Thyroid gland (tissue), 4 donors: ENCODE measurements around the gene POLR3K. TPM values are rescaled to one million over a fixed set of nuclear protein-coding genes. Genes with fewer than 3 reads are reported as not detected.

Experiments used
- DNase-seq, 2 donors: peaks; one replicate each; pipeline ENCODE4 v3.0.0-alpha.2; 2019
- H3K27ac ChIP-seq, 3 donors: fragments of 200-600 bp; sonication (generic); 1 replicate in 2 of 3; 2 replicates in 1 of 3; pipeline ENCODE4 v1.5.1; 2016 to 2019; ENCODE audit warnings: mild to moderate bottlenecking in 1 of 3, moderate library complexity in 1 of 3
- H3K27me3 ChIP-seq: fragments of 200-600 bp; sonication (generic); one replicate; pipeline ENCODE4 v1.5.1; 2019
- H3K36me3 ChIP-seq, 2 donors: fragments of 200-600 bp; sonication (generic); one replicate each; pipeline ENCODE4 v1.5.1; 2016 to 2019
- H3K4me1 ChIP-seq, 2 donors: fragments of 200-600 bp; sonication (generic); one replicate each; pipeline ENCODE4 v1.5.1; 2017 to 2019
- H3K4me3 ChIP-seq, 3 donors: fragments of 200-600 bp; sonication (generic); replicated peaks in 1 of 3; 1 replicate in 2 of 3; 2 replicates in 1 of 3; pipeline ENCODE4 v1.5.1; 2016; ENCODE audit warnings: mild to moderate bottlenecking in 1 of 3
- H3K9me3 ChIP-seq: fragments of 200-600 bp; sonication (generic); one replicate; pipeline ENCODE4 v1.5.1; 2017
- CTCF ChIP-seq, 6 experiments: fragments of 200-600 bp in 3 of 6; fragments of 450-650 bp in 3 of 6; sonication (generic) in 3 of 6; IDR thresholded peaks; one replicate each; pipeline ENCODE4 v1.5.1; 2016 to 2019; ENCODE audit warnings: antibody characterized with exemption in 6 of 6, mild to moderate bottlenecking in 2 of 6, inconsistent platforms in 1 of 6, moderate library complexity in 1 of 6
- POLR2A ChIP-seq, 2 donors: fragments of 450-650 bp; IDR thresholded peaks; one replicate each; pipeline ENCODE4 v1.6.1; 2017; ENCODE audit warnings: antibody characterized with exemption in 2 of 2, mild to moderate bottlenecking in 2 of 2, moderate library complexity in 1 of 2
- WGBS, 2 donors: methylation state at CpG; one replicate each; pipeline ENCODE4 v1.1.5; 2017; 5-methylcytosine and 5-hydroxymethylcytosine counted together
- intact Hi-C: fragments of 100-400 bp; cut with DNase I; formaldehyde crosslinking; loops from one replicate; pipeline ENCODE4 v1.15.1; 2023
- total RNA-seq, 4 donors: library from RNA; depleted of rRNA; stranded (reverse); fragments of >200 nt; gene quantifications; one replicate each; pipeline ENCODE4 v1.2.3, GENCODE V29; 2016

The POLR3K gene
- total RNA-seq, 4 donors from 2014 or later: 3.5 to 6.7 (median 4.6) TPM

- peak; percentile 40 to 41 for DNase-seq
These were observed 25.2 kb upstream of the POLR3K start for GRCh38 chr16:78444-79150.

GRCh38 chr16:77807-78443 lies 24.5 kb upstream of the POLR3K start, which contains the start of gene MPG:
Gene MPG, plus strand, starts transcription at chr16:78225. Its CDS starts 85 bp downstream, at chr16:78310.
- DNase-seq: peak; percentile 83 to 85
- Histone ChIP-seq H3K4me1 (peaks cover 43 to 55% of the 10 kb centered on the region in 2 donors), H3K27me3 (no peaks in the 10 kb centered on the region), H3K9me3 (no peaks in the 10 kb centered on the region), H3K4me3 (peak within 1 kb of the TSS; percentile 48 to 79 (median 66)), H3K27ac (peak within 1 kb of the TSS; percentile 72 to 92 (median 88)), H3K36me3 (peaks cover 0 to 6% of the 10 kb centered on the region in 2 donors)
- peak; percentile 32 to 88 for TF ChIP-seq POLR2A (IDR thresholded peaks at IDR 0.05)
- no peak for TF ChIP-seq CTCF (IDR thresholded peaks at IDR 0.05)
- WGBS, 2 donors: 1 to 3% methylated on average over 11 to 30 of the region's 83 CpGs
- intact Hi-C loops: no loop called here

More at GRCh38 chr16:78444-79150, 25.2 kb upstream of the POLR3K start:
- Histone ChIP-seq H3K27ac (peak overlapping the region; percentile 72 to 92 (median 88)), H3K27me3 (no peaks in the 10 kb centered on the region), H3K36me3 (peaks cover 0 to 6% of the 10 kb centered on the region in 2 donors), H3K4me3 (peak overlapping the region; percentile 48 to 79 (median 66)), H3K9me3 (no peaks in the 10 kb centered on the region), H3K4me1 (peaks cover 44 to 55% of the 10 kb centered on the region in 2 donors)
- TF ChIP-seq CTCF (IDR thresholded peaks at IDR 0.05) (no peak), POLR2A (IDR thresholded peaks at IDR 0.05) (no peak)
- intact Hi-C loops: no loop called here
- WGBS, 2 donors: 19 to 34% methylated on average over 11 to 14 of the region's 36 CpGs

GRCh38 chr16:77273-77806 lies 23.9 kb upstream of the POLR3K start:
- Histone ChIP-seq H3K36me3 (peaks cover 0 to 6% of the 10 kb centered on the region in 2 donors), H3K9me3 (no peaks in the 10 kb centered on the region), H3K27ac (peak overlapping the region; percentile 72 to 92 (median 88)), H3K27me3 (no peaks in the 10 kb centered on the region), H3K4me3 (peak overlapping the region; percentile 48 to 79 (median 66)), H3K4me1 (peaks cover 42 to 54% of the 10 kb centered on the region in 2 donors)
- 45 to 56% methylated on average over 13 to 19 of the region's 31 CpGs for WGBS, 2 donors
- intact Hi-C loops: no loop called here
- peak in 1 of 2 donors; percentile 43 for DNase-seq
- TF ChIP-seq CTCF (IDR thresholded peaks at IDR 0.05) (no peak), POLR2A (IDR thresholded peaks at IDR 0.05) (no peak)

GRCh38 chr16:76535-77272 lies 23.3 kb upstream of the POLR3K start:
- Histone ChIP-seq H3K36me3 (peaks cover 0 to 6% of the 10 kb centered on the region in 2 donors), H3K9me3 (no peaks in the 10 kb centered on the region), H3K4me1 (peaks cover 43 to 54% of the 10 kb centered on the region in 2 donors), H3K27ac (peak overlapping the region; percentile 72 to 92 (median 88)), H3K4me3 (peak overlapping the region in 2 of 3 donors; percentile 66 to 79), H3K27me3 (no peaks in the 10 kb centered on the region)
- intact Hi-C loops: no loop called here
- TF ChIP-seq POLR2A (IDR thresholded peaks at IDR 0.05) (no peak), CTCF (IDR thresholded peaks at IDR 0.05) (no peak)
- WGBS, 2 donors: 49 to 56% methylated on average over 6 to 11 of the region's 13 CpGs
- peak; percentile 36 to 37 for DNase-seq
